K562 (cell line): ENCODE data around the gene POLR2H. TPM values are rescaled to one million over a fixed set of nuclear protein-coding genes. Genes with fewer than 3 reads are reported as not detected.

Source experiments
- ATAC-seq: fragments of 200-7000 bp; cut with Tn5 transposase; 3 replicates; pipeline ENCODE4 v1.9.1; 2020; ENCODE audit warnings: moderate library complexity
- BruUV-seq: library from RNA; stranded (reverse); fragments of 400-500 nt; replicated peaks from 2 replicates; lab custom pipeline; 2021; lab: Mats Ljungman, UMichigan
- CTCF ChIA-PET: fragments of 300-600 bp; formaldehyde crosslinking; extraction: SDS; loops from one replicate; lab custom pipeline; 2021; ENCODE audit warnings: low intra/inter-chr PET ratio; lab: Yijun Ruan, JAX
- POLR2A ChIA-PET: fragments of 300-600, 350-650 bp; sonication (Branson Sonifier 250); formaldehyde crosslinking; extraction: SDS; loops from one replicate; lab custom pipeline; 2021; ENCODE audit warnings: antibody characterized with exemption, inconsistent platforms; lab: Yijun Ruan, JAX
- DNase-seq, 4 experiments: peaks; one replicate each; pipeline versions ENCODE4 v3.0.0 to v3.0.0-alpha.2; 2011 to 2018; ENCODE audit warnings: low spot score in 3 of 4, mixed read lengths in 3 of 4; ENCODE audit errors: extremely low read depth in 1 of 4
- FAIRE-seq: peaks from 2 replicates; lab custom pipeline; 2011; peaks lifted over from hg19 to GRCh38; lab: Jason Lieb, UNC
- H2AFZ ChIP-seq: 2 replicates; pipeline ENCODE4 v1.6.0; 2011; ENCODE audit warnings: low read depth, low read length, control low read depth, inconsistent platforms
- H3K27ac ChIP-seq: fragments of 200-600 bp; 3 replicates; pipeline ENCODE4 v1.8.0; 2011; ENCODE audit warnings: low read depth, mild to moderate bottlenecking, control low read depth, inconsistent platforms, low read length, moderate library complexity, mixed read lengths; ENCODE audit errors: extremely low read depth
- H3K27me3 ChIP-seq, 2 experiments: fragments of 300-600 bp in 1 of 2; 2 replicates in 1 of 2; 3 replicates in 1 of 2; pipeline versions ENCODE4 v1.6.0 to v1.8.0; 2011; ENCODE audit warnings: inconsistent platforms in 2 of 2, low read length in 2 of 2, mild to moderate bottlenecking in 1 of 2, mixed read lengths in 1 of 2, moderate library complexity in 1 of 2; ENCODE audit not compliant: control insufficient read depth in 2 of 2, insufficient read depth in 2 of 2
- H3K36me3 ChIP-seq: fragments of 300-600 bp; 3 replicates; pipeline ENCODE4 v1.8.0; 2011; ENCODE audit warnings: mild to moderate bottlenecking, low read length, inconsistent platforms; ENCODE audit not compliant: control insufficient read depth, insufficient read depth
- H3K4me1 ChIP-seq, 2 experiments: fragments of 200-600 bp in 1 of 2; replicated peaks in 1 of 2; 2 replicates in 1 of 2; 3 replicates in 1 of 2; pipeline versions ENCODE4 v1.5.1 to v1.8.0; 2011; ENCODE audit warnings: inconsistent platforms in 2 of 2, low read length in 2 of 2, mild to moderate bottlenecking in 1 of 2, mixed read lengths in 1 of 2, moderate library complexity in 1 of 2; ENCODE audit not compliant: control insufficient read depth in 2 of 2, insufficient read depth in 2 of 2
- H3K4me2 ChIP-seq: 2 replicates; pipeline ENCODE4 v1.6.1; 2011; ENCODE audit warnings: low read length, control low read depth, inconsistent platforms, mixed read lengths; ENCODE audit not compliant: insufficient read depth
- H3K4me3 ChIP-seq: fragments of 200-600 bp; sonication (generic), shearing (Covaris generic); 2 replicates; pipeline ENCODE4 v1.5.1; 2016; ENCODE audit warnings: control low read depth, inconsistent platforms
- H3K79me2 ChIP-seq: fragments of 200-600 bp; 3 replicates; pipeline ENCODE4 v1.8.0; 2011; ENCODE audit warnings: low read length, inconsistent platforms; ENCODE audit not compliant: control insufficient read depth, insufficient read depth
- H3K9ac ChIP-seq, 2 experiments: 2 replicates each; pipeline versions ENCODE4 v1.6.0 to v1.6.1; 2011; ENCODE audit warnings: low read depth in 2 of 2, low read length in 2 of 2, control low read depth in 1 of 2, inconsistent platforms in 1 of 2, mild to moderate bottlenecking in 1 of 2, mixed read lengths in 1 of 2; ENCODE audit not compliant: insufficient read depth in 1 of 2
- H3K9me1 ChIP-seq: one replicate; pipeline ENCODE4 v1.6.0; 2011; ENCODE audit warnings: inconsistent platforms, mild to moderate bottlenecking, low read length, moderate library complexity; ENCODE audit not compliant: control insufficient read depth, insufficient read depth
- H3K9me3 ChIP-seq: replicated peaks from 2 replicates; pipeline ENCODE4 v1.5.1; 2011; ENCODE audit warnings: low read depth, low read length, inconsistent platforms; ENCODE audit not compliant: control insufficient read depth, insufficient read depth
- H4K20me1 ChIP-seq: replicated peaks from 2 replicates; pipeline ENCODE4 v1.6.1; 2011; ENCODE audit warnings: low read length, inconsistent platforms, mixed read lengths; ENCODE audit not compliant: control insufficient read depth, insufficient read depth
- NCOR1 ChIP-seq: fragments of 450-650 bp; IDR thresholded peaks from 2 replicates; pipeline ENCODE4 v1.6.1; 2016; ENCODE audit warnings: mild to moderate bottlenecking, moderate library complexity
- NFIC ChIP-seq: fragments of 450-650 bp; IDR thresholded peaks from 2 replicates; pipeline ENCODE4 v1.6.1; 2017; ENCODE audit warnings: mild to moderate bottlenecking, inconsistent platforms
- POLR2B ChIP-seq: fragments of 450-650 bp; IDR thresholded peaks from 2 replicates; pipeline ENCODE4 v1.6.1; 2018; ENCODE audit warnings: low read depth; ENCODE audit not compliant: partially characterized antibody
- STAG1 ChIP-seq: sonication (generic); formaldehyde crosslinking; IDR thresholded peaks from 2 replicates; pipeline ENCODE4 v1.5.0; 2020; ENCODE audit warnings: missing genetic modification reagents, borderline replicate concordance
- TFE3 ChIP-seq: fragments of 450-650 bp; formaldehyde crosslinking; IDR thresholded peaks from 2 replicates; pipeline ENCODE4 v1.4.0; 2020; ENCODE audit warnings: mild to moderate bottlenecking, mixed read lengths
- ZNF282 ChIP-seq: sonication (generic); formaldehyde crosslinking; IDR thresholded peaks from 2 replicates; pipeline ENCODE4 v1.8.1; 2023; ENCODE audit warnings: missing genetic modification reagents
- WGBS: fragments of 100-300 bp; shearing (Covaris generic); methylation state at CpG from one replicate; pipeline ENCODE4 v1.1.6; 2016; ENCODE audit warnings: low coverage, mixed read lengths; ENCODE audit not compliant: insufficient coverage; ENCODE audit errors: missing lambda C conversion rate; 5-methylcytosine and 5-hydroxymethylcytosine counted together
- in situ Hi-C: fragments of 300-500 bp; cut with MboI; formaldehyde crosslinking; loops from 4 replicates; pipeline ENCODE4 v1.15.0; 2018; ENCODE audit warnings: inconsistent platforms, mixed read lengths
- intact Hi-C: fragments of 100-400 bp; cut with micrococcal nuclease; formaldehyde crosslinking; loops from 2 replicates; pipeline ENCODE4 v1.14.2; 2022
- polyA plus RNA-seq, 8 experiments: library from polyadenylated mRNA; depleted of rRNA in 4 of 8; stranded (reverse) in 5 of 8; unstranded in 3 of 8; fragments of >200 nt; fragmentation: Nextera tagmentation in 2 of 8; fragmentation: Illumina TruSeq in 1 of 8; extraction: Ambion mirVana in 2 of 8; extraction: Trizol in 1 of 8; gene quantifications; 2 replicates each; pipeline versions ENCODE4 v1.2.1 to v1.2.3, GENCODE V29; 2011 to 2014; ENCODE audit warnings: inconsistent platforms in 1 of 8, missing spikeins in 1 of 8
- total RNA-seq, 7 experiments: library from RNA; depleted of rRNA in 6 of 7; stranded (reverse); fragments of >200 nt in 6 of 7; fragmentation: Illumina TruSeq in 2 of 7; extraction: Trizol in 2 of 7; gene quantifications; 2 replicates each; pipeline versions ENCODE4 v1.2.1 to v1.2.3, GENCODE V29; 2011 to 2021; ENCODE audit warnings: low replicate concordance in 1 of 7

The POLR2H gene
- total and polyA plus RNA-seq, 9 of the 15 experiments (the other 6 are each of a cell fraction or from before 2014, with no cell fraction given) = 128 to 512 (median 220) TPM

GRCh38 chr3:184368586-184369183 lies 7.2 kb downstream of the POLR2H start:
- H3K79me2 ChIP-seq = peaks cover 16% of the 10 kb centered on the region
- DNase-seq = no peak
- peaks cover 52% of the 10 kb centered on the region for H3K36me3 ChIP-seq
- peaks cover 3% of the 10 kb centered on the region for H3K9me1 ChIP-seq
- no peak overlapping the region for H3K27ac ChIP-seq
- TF ChIP-seq NFIC = peak; percentile 66
- TF ChIP-seq ZNF282 (CRISPR knock-in tag) = no peak
- peak; percentile 48 for TF ChIP-seq POLR2B
- no peak for TF ChIP-seq NCOR1
- no peaks in the 10 kb centered on the region for H3K9me3 ChIP-seq
- no peak overlapping the region for H2AFZ ChIP-seq
- in situ Hi-C loops = no loop called here
- CTCF ChIA-PET = no interaction called here
- H4K20me1 ChIP-seq = 0 out of 2 replicates have a peak, but pooled peaks cover 7% of the 10 kb centered on the region
- WGBS = 100% methylated on average over 3 of the region's 3 CpGs
- peaks cover 4 to 7% of the 10 kb centered on the region in 2 experiments; a peak in 3 of 5 replicates for H3K4me1 ChIP-seq
- no TSS peak for BruUV-seq
- peaks cover 0 to 4% of the 10 kb centered on the region in 2 experiments; a peak in 1 of 5 replicates for H3K27me3 ChIP-seq
- H3K9ac ChIP-seq = peak overlapping the region in 1 of 2 experiments; percentile 45; a peak in 1 of 4 replicates
- no peak overlapping the region for H3K4me3 ChIP-seq
- no peak for ATAC-seq
- POLR2A ChIA-PET = interaction anchor here (0.6 to 1.6 kb wide), 5 partner anchors 8 to 239 kb away, joined by 3 to 7 read pairs (median 3); no protein-coding TSS in a partner anchor
- no peak for FAIRE-seq
- intact Hi-C loops = no loop called here
- no peak overlapping the region for H3K4me2 ChIP-seq

GRCh38 chr3:184371570-184372018 lies 10.1 kb downstream of the POLR2H start:
- 51% methylated on average over 5 of the region's 5 CpGs for WGBS
- POLR2A ChIA-PET = interaction anchor here (0.6 to 4.1 kb wide), 19 partner anchors 9 to 532 kb away, joined by 3 to 35 read pairs (median 3); no protein-coding TSS in a partner anchor
- 0 out of 2 replicates have a peak, but pooled peaks cover 7% of the 10 kb centered on the region for H4K20me1 ChIP-seq
- no peak overlapping the region for H3K9ac ChIP-seq
- DNase-seq = peak; percentile 73 to 89 (median 78)
- no TSS peak for BruUV-seq
- H3K36me3 ChIP-seq = peaks cover 33% of the 10 kb centered on the region
- peak; percentile 96 for ATAC-seq
- intact Hi-C loops (loop anchor here (1.0 to 10.0 kb wide), 5 partner anchors 45 to 403 kb away; no protein-coding TSS in a partner anchor), in situ Hi-C loops (loop anchor here (5.0 kb wide), 2 partner anchors 46 to 96 kb away; no protein-coding TSS in a partner anchor)
- peaks cover 2 to 4% of the 10 kb centered on the region in 2 experiments; a peak in 3 of 5 replicates for H3K27me3 ChIP-seq
- no peaks in the 10 kb centered on the region for H3K9me3 ChIP-seq
- FAIRE-seq = peak; percentile 98
- no peak overlapping the region for H3K27ac ChIP-seq
- CTCF ChIA-PET = interaction anchor here (0.6 to 2.2 kb wide), 6 partner anchors 97 to 177 kb away, joined by 3 to 26 read pairs (median 6); no protein-coding TSS in a partner anchor
- no peaks in the 10 kb centered on the region for H3K9me1 ChIP-seq
- no peak overlapping the region for H3K4me2 ChIP-seq
- H3K4me1 ChIP-seq = no peaks in the 10 kb centered on the region
- no peak overlapping the region for H2AFZ ChIP-seq
- no peaks in the 10 kb centered on the region for H3K79me2 ChIP-seq
- H3K4me3 ChIP-seq = no peak overlapping the region
- no peak for TF ChIP-seq TFE3 (CRISPR knock-in tag)
- peak; percentile 85; the same call in 1 of the 2 replicates for TF ChIP-seq STAG1
